ENCODE results near the gene CACNA1F.

The CACNA1F gene

DNA sequence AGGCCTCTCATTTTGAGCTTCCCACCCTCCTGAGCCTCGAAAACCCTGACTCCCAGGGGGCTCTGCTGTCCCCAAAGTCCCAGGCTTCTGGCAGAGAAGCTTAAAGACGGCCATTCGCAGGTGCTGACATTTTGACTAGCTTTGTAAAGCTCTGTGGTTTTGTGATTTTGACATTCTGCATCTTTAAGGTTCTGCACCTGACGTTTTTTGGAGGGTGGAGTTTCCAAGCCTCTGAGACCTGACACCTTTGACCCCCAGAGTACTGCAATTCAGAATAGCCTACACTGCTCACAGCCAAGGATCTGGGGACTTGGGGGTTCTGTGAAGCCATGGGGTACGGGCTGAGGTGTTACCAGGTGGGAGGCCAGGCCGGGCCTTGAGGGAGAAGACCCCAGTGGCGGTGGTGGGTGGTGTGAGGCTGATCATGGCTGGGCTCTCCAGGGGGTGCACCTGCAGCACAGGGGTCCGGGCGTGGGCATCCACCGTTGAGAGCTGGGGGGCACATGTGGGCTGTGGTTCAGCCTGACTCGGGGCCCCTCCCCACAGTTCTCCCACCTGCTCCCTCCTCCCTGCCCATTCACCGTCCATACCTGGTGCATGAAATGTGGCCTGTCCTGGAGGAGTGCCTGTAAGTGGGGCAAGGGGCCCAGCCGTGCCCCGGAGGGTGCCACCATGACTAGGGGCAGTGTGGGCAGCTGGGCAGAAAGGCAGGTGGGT is 24.1 kb upstream of the CACNA1F start:
- no peak for DNase-seq

DNA sequence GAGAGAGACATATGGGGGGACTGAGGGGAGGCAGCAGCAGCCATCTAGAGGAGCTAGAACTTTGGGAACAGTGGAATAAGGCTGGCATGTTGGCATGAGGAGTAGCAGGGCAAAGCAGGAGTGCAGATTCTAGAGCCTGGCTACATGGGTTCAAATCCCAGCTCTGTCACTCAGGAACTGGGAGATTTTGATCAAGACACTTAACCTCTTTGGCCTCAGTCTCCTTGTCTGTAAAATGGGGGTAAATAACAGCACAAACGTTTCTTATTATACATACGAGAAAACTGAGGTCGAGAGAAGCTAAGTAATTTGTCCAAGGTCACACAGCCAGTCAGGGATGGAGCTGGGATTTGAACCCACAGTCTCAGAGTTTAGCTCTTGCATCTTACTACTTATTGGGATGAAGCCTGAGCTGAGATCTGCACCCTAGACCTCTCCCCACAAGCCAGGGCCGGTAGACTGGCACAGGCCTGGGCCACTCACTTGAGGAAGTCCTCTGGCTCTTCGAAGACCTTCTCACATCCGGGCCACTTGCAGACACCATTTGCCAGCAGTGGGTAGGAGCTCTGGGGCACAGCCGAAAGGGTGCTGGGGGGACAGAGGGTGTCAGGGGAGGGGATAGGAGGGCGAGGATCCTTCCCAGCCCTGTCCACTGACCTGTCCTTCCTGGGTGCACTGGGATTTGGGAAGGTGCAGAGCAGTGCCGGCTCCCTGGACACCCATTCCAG is 23.3 kb upstream of the CACNA1F start:
- no peak for DNase-seq

- DNase-seq = no peak
Measured at GRCh38 chrX:49254639-49255038, 21.5 kb upstream of the CACNA1F start.

- no peak for DNase-seq
Measured at GRCh38 chrX:49251325-49251724, 18.2 kb upstream of the CACNA1F start.

DNA sequence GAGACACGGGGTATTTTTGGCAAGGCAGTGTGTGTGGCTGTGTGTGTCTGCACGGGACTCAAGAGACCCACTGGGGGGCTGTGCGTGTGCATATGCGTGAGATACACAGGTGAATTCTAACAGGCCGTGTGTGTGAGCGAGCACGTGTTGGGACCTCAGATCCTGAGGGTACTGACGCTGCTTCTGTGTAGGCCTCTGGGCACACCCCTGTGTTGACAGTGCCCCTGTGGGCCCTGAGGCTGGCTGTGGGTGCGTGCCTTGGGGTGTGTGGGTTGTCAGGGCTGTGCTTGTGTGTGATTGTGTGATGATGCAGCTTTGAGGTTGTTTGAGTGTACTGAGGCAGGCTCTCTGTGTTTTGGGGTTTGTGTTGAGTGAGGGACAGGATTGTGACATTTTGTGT is 17.4 kb upstream of the CACNA1F start:
- no peak for DNase-seq

- no peak for DNase-seq
Measured at GRCh38 chrX:49250066-49250465, 16.9 kb upstream of the CACNA1F start.

DNA sequence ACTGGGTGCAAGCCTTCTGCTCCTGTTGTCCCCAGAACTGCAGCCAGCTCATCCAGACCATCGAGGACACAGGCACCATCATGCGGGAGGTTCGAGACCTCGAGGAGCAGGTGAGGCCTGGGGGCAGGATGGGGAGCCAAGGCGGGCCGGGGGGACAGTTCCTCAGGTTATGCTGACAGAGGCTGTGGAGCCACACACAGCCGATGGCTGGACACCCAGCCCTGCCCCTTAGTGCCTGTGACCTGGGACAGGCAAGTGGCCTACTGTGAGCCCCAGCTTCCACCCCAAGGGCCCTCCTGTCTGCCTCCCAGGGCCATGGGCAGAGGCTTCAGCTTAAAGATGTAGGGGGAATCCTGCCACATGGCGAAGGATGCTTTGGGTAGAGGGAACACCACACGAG is 16.5 kb upstream of the CACNA1F start:
- no peak for DNase-seq

DNA sequence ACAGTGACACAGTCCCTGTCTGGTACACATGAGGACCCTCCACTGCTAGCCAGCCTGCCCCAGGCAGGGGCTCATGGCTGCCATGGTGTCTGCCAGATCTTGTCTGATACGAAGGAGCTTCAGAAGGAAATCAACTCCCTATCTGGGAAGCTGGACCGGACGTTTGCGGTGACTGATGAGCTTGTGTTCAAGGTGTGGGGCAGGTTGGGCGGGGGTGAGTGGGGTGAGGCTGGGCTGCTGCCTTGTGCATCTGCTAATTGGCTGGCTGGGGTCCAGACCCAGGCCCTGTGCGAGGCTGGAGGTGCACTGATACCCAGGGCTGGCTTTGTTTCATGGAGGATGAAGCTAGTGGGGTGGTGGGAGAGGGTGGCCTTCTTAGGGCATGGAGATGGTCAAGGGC is 15.9 kb upstream of the CACNA1F start:
- no peak for DNase-seq

GRCh38 chrX:49247916-49248811 is 15.0 kb upstream of the CACNA1F start:
- DNase-seq = no peak

DNA sequence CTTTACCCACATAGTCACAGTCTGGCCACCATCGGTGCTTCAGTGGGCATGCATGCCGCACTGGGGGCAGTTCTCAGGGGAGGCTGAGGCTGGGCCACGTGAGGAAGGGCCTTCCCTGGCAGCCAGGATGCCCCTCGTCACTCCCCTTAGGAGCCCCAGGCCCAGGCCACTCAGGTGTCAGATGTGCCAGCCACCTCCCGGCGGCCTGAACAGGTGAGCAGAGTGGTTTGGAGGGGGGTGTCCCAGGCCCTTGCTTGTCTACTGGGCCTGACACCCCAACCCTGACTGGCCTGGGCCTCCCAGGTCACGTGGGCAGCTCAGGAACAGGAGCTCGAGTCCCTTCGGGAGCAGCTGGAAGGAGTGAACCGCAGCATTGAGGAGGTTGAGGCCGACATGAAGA is 14.2 kb upstream of the CACNA1F start:
- DNase-seq = no peak

- no peak for DNase-seq
Measured at GRCh38 chrX:49246541-49246940, 13.4 kb upstream of the CACNA1F start.

DNA sequence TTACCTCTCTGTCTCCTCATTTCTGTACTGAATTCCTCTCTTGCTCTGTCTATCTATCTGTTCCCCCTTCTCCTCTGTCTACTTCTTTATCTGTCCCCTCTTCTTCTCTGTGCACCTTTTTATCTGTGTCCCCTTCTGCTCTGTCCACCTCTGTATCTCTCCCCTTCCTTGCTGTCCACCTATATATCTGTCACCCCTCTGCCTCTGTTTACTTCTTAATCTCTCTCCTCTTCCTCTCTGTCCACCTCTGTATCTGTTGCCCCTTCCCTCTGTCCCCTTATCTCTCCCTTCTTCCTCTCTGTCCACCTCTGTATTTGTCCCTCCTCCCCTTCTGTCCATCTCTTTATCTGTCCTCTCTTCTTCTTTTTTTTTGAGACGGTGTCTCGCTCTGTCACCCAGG is 11.1 kb upstream of the CACNA1F start:
- no peak for DNase-seq

DNA sequence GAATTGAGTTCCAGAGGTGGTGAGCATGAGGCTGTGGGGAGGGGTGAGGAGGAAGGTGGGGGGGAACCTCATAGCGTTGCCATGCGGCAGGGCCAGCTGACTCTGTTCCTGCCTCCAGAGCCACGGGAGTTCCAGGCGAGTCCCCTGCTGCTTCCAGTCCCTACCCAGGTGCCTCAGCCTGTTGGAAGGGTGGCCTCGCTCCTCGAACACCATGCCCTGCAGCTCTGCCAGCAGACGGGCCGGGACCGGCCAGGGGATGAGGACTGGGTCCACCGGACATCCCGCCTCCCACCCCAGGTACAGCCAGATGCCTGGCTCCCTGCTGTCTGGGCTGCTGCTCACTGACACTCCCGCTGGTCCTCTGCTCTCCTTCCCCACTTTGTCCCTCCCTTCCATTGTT is 10.0 kb upstream of the CACNA1F start:
- DNase-seq = no peak

GRCh38 chrX:49242545-49243066 is 9.5 kb upstream of the CACNA1F start:
- DNase-seq = no peak

GRCh38 chrX:49238735-49239134 is 5.6 kb upstream of the CACNA1F start:
- DNase-seq = no peak

DNA sequence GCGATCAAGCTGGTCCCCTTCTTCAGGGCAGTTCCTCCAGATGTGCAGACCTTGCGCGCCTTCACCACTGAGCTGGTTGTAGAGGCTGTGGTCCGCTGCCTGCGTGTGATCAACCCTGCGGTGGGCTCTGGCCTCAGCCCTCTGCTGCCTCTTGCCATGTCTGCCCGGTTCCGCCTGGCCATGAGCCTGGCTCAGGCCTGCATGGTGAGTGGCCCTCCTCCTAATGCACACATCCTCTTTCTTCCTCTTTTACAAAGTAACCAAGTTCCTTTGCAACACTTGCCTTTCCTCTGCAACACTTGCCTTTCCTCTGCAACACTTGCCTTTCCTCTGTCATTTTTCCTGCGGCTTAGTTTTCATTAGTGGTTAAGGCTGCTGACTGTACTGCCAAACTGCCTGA is 3.9 kb upstream of the CACNA1F start:
- no peak for DNase-seq

DNA sequence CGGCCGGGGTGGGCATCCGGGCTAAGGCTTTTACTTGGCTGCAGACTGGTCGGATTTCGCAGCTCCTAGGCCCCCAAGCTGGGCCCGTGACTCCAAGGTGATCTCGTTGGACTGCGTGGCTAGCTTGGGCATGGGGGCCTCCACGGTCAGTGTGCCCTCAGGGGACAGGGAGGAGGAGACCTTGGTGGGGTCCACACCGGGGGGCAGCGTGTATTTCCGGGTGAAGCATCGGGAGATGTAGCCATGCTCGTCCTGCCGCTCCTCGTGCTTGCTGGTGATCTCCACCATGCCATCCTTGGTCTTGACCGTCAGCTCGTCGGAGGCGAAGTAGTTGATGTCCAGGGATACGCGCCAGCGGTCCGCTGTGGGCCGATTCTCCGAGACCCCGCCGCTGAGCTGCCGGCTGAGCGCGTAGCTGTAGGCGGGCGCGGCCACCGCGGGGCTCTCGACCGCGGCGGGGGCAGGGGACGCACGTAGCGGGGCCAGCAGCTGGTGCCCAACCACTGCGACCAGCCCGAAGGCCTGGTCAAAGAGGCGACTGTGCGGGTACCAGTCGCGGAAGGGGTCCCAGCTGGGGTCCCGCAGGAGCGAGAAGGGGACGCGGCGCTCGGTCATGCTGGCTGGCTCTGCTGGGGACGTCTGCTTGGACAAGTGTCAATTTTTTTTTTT is 881 bp upstream of the CACNA1F start:
- no peak for DNase-seq

GRCh38 chrX:49232525-49232924 is 615 bp downstream of the CACNA1F start:
- no peak for DNase-seq

DNA sequence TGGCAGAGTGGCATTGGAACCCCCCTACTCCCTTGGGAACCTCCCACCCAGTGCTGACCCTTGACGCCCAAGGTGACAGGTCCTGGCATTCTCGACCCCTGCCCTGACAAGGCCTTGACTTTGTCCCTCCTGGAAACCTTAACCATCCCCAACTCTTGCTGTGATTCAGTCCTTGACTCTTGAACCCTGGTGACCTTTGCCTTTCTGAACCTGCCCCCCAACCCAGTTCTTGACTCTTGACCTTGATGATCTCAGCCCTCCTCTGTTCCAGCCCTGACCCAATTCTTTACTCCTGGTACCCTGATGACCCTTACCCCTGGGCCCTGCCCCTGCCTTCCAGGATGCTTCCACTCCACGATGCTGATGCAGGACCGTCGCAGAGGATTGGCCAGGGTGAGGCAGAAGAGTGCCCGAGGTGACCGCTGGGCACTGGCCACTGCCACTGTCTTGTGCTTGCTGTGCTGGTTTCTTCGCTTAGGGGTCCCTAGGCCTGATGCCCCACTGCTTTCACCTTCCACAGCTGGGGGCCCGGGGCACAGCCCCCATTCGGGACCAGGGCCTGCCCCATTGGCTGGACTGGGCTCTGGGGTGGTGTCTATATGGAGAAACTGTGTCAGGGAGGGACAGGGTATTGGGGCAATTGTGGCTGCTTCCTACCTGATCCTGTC is 1.7 kb downstream of the CACNA1F start:
- no peak for DNase-seq

- DNase-seq = no peak
Measured at GRCh38 chrX:49230500-49231232, 2.5 kb downstream of the CACNA1F start.

DNA sequence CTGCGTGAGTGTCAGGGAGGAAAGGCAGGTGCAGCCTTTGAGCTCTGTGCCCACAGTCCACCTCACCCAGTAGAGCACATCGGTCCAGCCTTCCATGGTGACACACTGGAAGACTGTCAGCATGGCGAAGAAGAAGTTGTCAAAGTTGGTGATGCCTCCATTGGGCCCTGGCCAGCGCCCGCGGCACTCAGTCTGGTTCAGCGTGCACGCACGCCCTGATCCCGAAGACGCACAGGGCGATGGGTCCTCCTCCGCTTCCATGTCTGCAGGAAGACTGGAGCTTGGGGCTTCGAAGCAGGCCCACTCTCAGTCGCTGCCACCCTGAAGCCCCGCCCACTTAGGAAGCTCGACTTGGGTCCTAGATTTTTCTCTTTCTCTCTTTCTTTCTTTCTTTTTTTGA is 5.0 kb downstream of the CACNA1F start:
- DNase-seq = no peak

DNA sequence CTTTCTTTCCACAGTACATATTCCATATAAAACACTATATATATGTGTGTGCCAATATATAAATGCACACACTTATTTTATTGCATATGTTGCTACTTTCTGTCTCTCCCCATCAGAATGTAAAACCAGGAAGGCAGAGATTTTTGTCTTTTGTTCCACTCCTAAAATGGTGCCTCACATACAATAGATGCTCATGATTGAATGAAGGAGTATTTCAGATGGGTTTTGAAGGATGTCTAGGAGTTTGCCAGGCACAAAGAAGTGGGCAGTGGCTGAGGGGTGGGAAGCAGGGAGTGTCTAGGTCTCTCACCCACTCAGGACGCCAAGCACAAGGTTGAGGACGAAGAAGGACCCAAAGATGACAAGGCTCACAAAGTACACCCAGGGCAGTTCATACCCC is 5.4 kb downstream of the CACNA1F start:
- DNase-seq = no peak

All from midbrain (tissue), 1 donor.